NT2/D1 (cell line): ENCODE measurements around the gene MFSD2A.
"Not testable (repeated sequence)": the region's sequence is repeated elsewhere in the genome, so short reads cannot be mapped to it uniquely, and the experiment has no call there.

ENCODE experiments used
- DNase-seq: peaks from one replicate; pipeline ENCODE4 v3.0.0-alpha.2; 2011; ENCODE audit warnings: low read depth, low spot score
- H3K27me3 ChIP-seq: 2 replicates; pipeline ENCODE4 v1.6.0; 2011; ENCODE audit warnings: mild to moderate bottlenecking; ENCODE audit not compliant: insufficient read length, insufficient read depth
- H3K36me3 ChIP-seq: 2 replicates; pipeline ENCODE4 v1.6.1; 2011; ENCODE audit warnings: mild to moderate bottlenecking, low read length, mixed read lengths; ENCODE audit not compliant: insufficient read depth, insufficient read length
- H3K4me1 ChIP-seq: 2 replicates; pipeline ENCODE4 v1.5.1; 2011; ENCODE audit not compliant: insufficient read depth, insufficient read length
- H3K4me3 ChIP-seq: 2 replicates; pipeline ENCODE4 v1.5.1; 2011; ENCODE audit warnings: low read depth; ENCODE audit not compliant: insufficient read length
- H3K9ac ChIP-seq: 2 replicates; pipeline ENCODE4 v1.6.0; 2011; ENCODE audit warnings: low read depth; ENCODE audit not compliant: insufficient read length
- H3K9me3 ChIP-seq: 2 replicates; pipeline ENCODE4 v1.5.1; 2011; ENCODE audit warnings: mild to moderate bottlenecking, low read length; ENCODE audit not compliant: insufficient read depth
- SUZ12 ChIP-seq: IDR thresholded peaks from 2 replicates; pipeline ENCODE4 v1.6.1; 2011; ENCODE audit not compliant: insufficient read length, insufficient read depth; ENCODE audit errors: extremely low read depth
- YY1 ChIP-seq: IDR thresholded peaks from 2 replicates; pipeline ENCODE4 v1.6.1; 2011; ENCODE audit not compliant: insufficient read length, insufficient read depth
- ZNF274 ChIP-seq: IDR thresholded peaks from 2 replicates; pipeline ENCODE4 v1.6.1; 2011; ENCODE audit warnings: mild to moderate bottlenecking, low read depth, low read length

The MFSD2A gene

DNA sequence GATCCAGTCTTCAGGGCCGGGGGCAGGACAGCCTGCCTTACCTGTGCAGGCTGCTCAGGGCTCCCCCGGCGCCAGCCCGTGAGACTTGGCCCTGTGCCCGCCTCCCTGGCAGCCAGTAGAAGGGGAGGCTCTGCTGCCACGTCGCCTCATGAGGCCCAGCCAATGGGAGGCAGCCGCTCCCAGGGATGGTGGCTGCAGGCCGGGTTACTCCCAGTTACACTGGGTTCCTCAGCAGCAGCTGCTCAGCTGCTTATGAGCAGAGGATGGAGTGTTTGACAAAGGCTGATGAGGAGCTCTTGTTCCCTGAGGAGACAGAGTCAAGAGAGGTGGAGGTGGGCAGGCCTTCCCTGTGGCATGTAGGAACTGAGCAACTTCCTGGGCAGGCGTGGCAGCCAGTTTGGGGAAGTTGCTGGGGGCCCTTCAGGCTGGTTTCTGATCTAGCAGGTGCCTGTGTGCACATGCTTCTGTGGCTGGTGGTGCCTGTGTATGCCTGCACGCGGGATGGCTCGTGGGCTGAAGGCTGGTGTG, 5.5 kb downstream of the MFSD2A start:
- Histone ChIP-seq H3K4me3 (no peak overlapping the region), H3K27me3 (peaks cover 10% of the 10 kb centered on the region), H3K9me3 (no peaks in the 10 kb centered on the region), H3K36me3 (peaks cover 45% of the 10 kb centered on the region), H3K9ac (no peak overlapping the region), H3K4me1 (peaks cover 21% of the 10 kb centered on the region)
- no peak for DNase-seq
- TF ChIP-seq SUZ12 (no peak), YY1 (no peak), ZNF274 (no peak)

DNA sequence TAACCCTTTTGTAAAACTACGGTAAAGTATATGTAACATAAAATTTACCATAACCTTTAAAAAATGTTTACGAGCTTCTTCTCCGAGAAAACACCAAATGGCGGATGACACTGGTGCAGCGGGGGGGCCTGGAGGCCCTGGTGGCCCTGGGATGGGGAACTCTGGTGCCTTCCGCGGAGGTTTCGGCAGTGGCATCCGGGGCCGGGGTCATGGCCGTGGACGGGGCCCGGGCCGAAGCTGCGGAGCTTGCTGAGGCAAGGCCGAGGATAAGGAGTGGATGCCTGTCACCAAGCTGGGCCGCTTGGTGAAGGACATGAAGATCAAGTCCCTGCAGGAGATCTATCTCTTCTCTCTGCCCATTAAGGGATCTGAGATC, 7.5 kb downstream of the MFSD2A start:
- TF ChIP-seq ZNF274 = no peak
- no peak for TF ChIP-seq YY1
- no peak for TF ChIP-seq SUZ12
- peaks cover 58% of the 10 kb centered on the region for H3K36me3 ChIP-seq
- DNase-seq = no peak
- H3K4me3 ChIP-seq = no peak overlapping the region
- H3K27me3 ChIP-seq = no peaks in the 10 kb centered on the region
- no peaks in the 10 kb centered on the region for H3K9me3 ChIP-seq
- no peak overlapping the region for H3K9ac ChIP-seq
- H3K4me1 ChIP-seq = peaks cover 16% of the 10 kb centered on the region

DNA sequence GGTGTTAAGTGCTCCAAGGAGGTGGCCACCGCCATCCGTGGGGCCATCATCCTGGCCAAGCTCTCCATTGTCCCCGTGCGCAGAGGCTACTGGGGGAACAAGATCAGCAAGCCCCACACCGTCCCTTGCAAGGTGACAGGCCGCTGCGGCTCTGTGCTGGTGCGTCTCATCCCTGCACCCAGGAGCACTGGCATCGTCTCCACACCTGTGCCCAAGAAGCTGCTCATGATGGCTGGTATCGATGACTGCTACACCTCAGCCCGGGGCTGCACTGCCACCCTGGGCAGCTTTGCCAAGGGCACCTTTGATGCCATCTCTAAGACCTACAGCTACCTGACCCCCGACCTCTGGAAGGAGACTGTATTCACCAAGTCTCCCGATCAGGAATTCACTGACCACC, 8.0 kb downstream of the MFSD2A start:
- H3K4me1 ChIP-seq = peaks cover 16% of the 10 kb centered on the region
- peaks cover 61% of the 10 kb centered on the region for H3K36me3 ChIP-seq
- H3K27me3 ChIP-seq, H3K9ac ChIP-seq, DNase-seq, H3K4me3 ChIP-seq, H3K9me3 ChIP-seq: not testable (repeated sequence)

DNA sequence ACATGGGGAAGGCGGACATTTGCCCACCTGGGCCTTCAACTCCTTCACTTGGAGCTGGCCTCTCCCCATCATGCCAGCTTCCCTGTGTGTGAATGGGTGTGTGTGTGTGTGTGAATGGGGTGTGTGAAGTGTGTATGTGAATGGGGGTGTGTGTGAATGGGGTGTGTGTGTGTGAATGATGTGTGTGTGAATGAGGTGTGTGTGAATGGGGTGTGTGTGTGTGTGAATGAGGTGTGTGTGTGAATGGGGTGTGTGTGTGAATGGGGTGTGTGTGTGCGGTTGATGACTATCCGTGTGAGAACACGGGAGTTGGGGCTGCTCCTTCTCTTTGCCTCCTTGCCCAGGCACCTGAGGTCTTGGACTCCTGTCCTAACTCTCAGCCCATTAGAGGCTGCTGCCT, 9.6 kb downstream of the MFSD2A start:
- Histone ChIP-seq H3K9me3 (no peaks in the 10 kb centered on the region), H3K4me1 (peaks cover 12% of the 10 kb centered on the region), H3K36me3 (peaks cover 68% of the 10 kb centered on the region), H3K27me3 (no peaks in the 10 kb centered on the region), H3K9ac (no peak overlapping the region), H3K4me3 (no peak overlapping the region)
- DNase-seq = no peak
- TF ChIP-seq ZNF274 (no peak), SUZ12 (no peak)

DNA sequence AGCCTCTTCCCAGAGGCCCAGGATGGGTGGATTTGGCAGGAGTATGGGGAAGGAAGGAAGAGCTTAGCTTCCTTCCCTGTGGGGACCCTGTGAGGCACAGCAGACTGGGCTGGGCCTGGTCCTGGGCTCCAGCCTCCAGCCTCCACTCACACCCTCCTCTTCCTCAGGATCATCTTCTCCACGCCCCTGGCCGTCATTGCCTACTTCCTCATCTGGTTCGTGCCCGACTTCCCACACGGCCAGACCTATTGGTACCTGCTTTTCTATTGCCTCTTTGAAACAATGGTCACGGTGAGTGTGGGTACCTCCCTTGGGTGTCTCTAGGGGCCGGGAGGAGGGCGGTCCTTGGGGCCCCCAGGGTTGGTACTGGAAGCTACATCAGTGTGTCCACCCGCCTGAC, 10.1 kb downstream of the MFSD2A start:
- no peaks in the 10 kb centered on the region for H3K27me3 ChIP-seq
- H3K9ac ChIP-seq = no peak overlapping the region
- peaks cover 68% of the 10 kb centered on the region for H3K36me3 ChIP-seq
- TF ChIP-seq SUZ12 (no peak), YY1 (no peak), ZNF274 (no peak)
- no peaks in the 10 kb centered on the region for H3K9me3 ChIP-seq
- H3K4me3 ChIP-seq = no peak overlapping the region
- H3K4me1 ChIP-seq = peaks cover 12% of the 10 kb centered on the region
- DNase-seq = no peak

DNA sequence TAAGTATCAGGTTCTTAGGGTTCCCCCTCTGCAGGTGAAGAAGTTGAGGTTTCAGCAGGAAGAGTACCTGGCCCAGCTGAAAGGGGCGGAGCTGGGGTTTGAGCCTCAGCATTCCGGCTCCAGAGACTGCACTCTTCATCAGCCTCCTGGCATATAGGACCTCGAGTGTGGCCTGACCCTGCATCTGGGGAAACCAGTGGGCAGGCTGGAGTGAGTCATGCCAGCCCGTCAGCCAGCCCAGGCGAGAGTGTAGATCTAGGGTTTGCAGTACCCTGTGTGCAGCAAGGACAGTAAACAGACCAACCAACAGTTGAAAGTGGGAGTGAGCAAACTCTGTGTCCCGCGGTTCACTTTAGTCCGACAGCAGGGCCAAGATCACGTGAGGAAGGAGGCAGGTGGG, 14.1 kb downstream of the MFSD2A start:
- Histone ChIP-seq H3K36me3 (peaks cover 60% of the 10 kb centered on the region), H3K27me3 (no peaks in the 10 kb centered on the region), H3K9me3 (no peaks in the 10 kb centered on the region), H3K4me1 (peaks cover 2% of the 10 kb centered on the region), H3K9ac (no peak overlapping the region), H3K4me3 (no peak overlapping the region)
- DNase-seq = no peak
- no peak for TF ChIP-seq SUZ12
- TF ChIP-seq YY1 = no peak
- TF ChIP-seq ZNF274 = no peak

DNA sequence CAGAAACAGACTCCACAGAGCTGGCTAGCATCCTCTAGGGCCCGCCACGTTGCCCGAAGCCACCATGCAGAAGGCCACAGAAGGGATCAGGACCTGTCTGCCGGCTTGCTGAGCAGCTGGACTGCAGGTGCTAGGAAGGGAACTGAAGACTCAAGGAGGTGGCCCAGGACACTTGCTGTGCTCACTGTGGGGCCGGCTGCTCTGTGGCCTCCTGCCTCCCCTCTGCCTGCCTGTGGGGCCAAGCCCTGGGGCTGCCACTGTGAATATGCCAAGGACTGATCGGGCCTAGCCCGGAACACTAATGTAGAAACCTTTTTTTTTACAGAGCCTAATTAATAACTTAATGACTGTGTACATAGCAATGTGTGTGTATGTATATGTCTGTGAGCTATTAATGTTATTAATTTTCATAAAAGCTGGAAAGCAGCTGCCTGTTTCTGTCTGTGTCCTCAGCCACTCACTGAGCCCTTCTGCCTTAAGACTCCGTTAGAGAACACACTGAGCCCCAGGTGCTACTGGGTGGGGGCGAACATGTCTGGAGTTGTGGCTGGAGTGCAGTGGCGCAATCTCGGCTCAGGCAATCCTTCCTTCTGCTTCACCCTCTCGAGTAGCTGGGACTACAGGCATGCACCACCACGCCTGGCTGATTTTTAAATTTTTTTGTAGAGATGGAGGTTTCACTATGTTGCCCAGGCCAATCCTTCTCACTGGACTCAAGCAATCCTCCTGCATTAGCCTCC, 14.8 kb downstream of the MFSD2A start:
- Histone ChIP-seq H3K4me1 (peaks cover 2% of the 10 kb centered on the region), H3K27me3 (no peaks in the 10 kb centered on the region), H3K9ac (no peak overlapping the region), H3K4me3 (no peak overlapping the region), H3K9me3 (no peaks in the 10 kb centered on the region), H3K36me3 (peaks cover 59% of the 10 kb centered on the region)
- TF ChIP-seq ZNF274 = no peak
- no peak for DNase-seq

DNA sequence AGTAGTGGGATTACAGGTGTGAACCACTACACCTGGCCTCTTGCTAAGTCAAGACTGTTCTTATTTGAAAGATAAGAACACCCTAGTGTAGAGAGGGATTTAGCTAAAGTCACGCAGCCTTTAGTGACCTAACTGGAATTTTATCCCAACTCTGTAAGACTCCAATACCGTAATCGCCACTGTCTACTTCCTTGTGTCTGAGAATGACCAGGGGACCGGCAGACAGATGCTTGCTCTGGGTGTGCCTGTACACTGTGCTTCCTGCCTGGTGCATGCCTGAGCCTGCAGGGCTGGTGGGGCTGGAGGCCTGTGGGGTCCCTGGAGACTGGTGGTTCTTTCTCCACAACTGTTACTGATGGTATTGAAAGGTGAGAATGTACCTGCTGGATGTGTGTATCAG, 15.3 kb downstream of the MFSD2A start:
- no peak for DNase-seq
- peaks cover 2% of the 10 kb centered on the region for H3K4me1 ChIP-seq
- no peak for TF ChIP-seq YY1
- TF ChIP-seq SUZ12 = no peak
- TF ChIP-seq ZNF274 = no peak

More for the DNA sequence above, 15.3 kb downstream of the MFSD2A start:
- Histone ChIP-seq H3K4me3 (no peak overlapping the region), H3K9me3 (no peaks in the 10 kb centered on the region), H3K27me3 (no peaks in the 10 kb centered on the region), H3K36me3 (peaks cover 53% of the 10 kb centered on the region), H3K9ac (no peak overlapping the region)
